HL-60 (cell line): Measurements from ENCODE around the gene CRYBA2.

Experiments
- DNase-seq, 2 experiments: peaks; one replicate each; pipeline ENCODE4 v3.0.0-alpha.2; 2010 to 2020; ENCODE audit warnings: low read depth in 1 of 2, low spot score in 1 of 2
- H3K27ac ChIP-seq: fragments of 250-450 bp; sonication (Bioruptor Pico); replicated peaks from 2 replicates; pipeline ENCODE4 v1.5.1; 2020; ENCODE audit warnings: mild to moderate bottlenecking, moderate library complexity
- H3K27me3 ChIP-seq: fragments of 250-450 bp; sonication (Bioruptor Pico); 2 replicates; pipeline ENCODE4 v1.5.1; 2021; ENCODE audit warnings: mild to moderate bottlenecking, moderate library complexity; ENCODE audit not compliant: insufficient read depth, poor library complexity, severe bottlenecking
- H3K4me3 ChIP-seq: replicated peaks from 2 replicates; pipeline ENCODE4 v1.5.1; 2011; ENCODE audit warnings: mild to moderate bottlenecking, control low read depth, low read length; ENCODE audit not compliant: insufficient read depth
- CTCF ChIP-seq: IDR thresholded peaks from one replicate; pipeline ENCODE4 v1.5.1; 2011; ENCODE audit warnings: low read length, control low read depth, inconsistent platforms; ENCODE audit not compliant: insufficient read depth
- GABPA ChIP-seq: IDR thresholded peaks from 2 replicates; pipeline ENCODE4 v1.6.1; 2012; ENCODE audit warnings: low read depth
- POLR2AphosphoS5 ChIP-seq: IDR thresholded peaks from 2 replicates; pipeline ENCODE4 v1.6.1; 2012; ENCODE audit warnings: low read depth
- REST ChIP-seq: IDR thresholded peaks from 2 replicates; pipeline ENCODE4 v1.6.1; 2012; ENCODE audit warnings: low read depth; ENCODE audit not compliant: insufficient replicate concordance
- SPI1 ChIP-seq: IDR thresholded peaks from 2 replicates; pipeline ENCODE4 v1.6.1; 2012; ENCODE audit warnings: low read depth, mild to moderate bottlenecking, borderline replicate concordance

The CRYBA2 gene

GRCh38 chr2:219018286-219018685 lies 25.1 kb upstream of the CRYBA2 start:
- H3K27ac ChIP-seq = no peak overlapping the region
- DNase-seq = no peak
- no peak overlapping the region for H3K4me3 ChIP-seq
- no peak for TF ChIP-seq REST
- no peak for TF ChIP-seq POLR2AphosphoS5
- TF ChIP-seq CTCF = no peak
- TF ChIP-seq SPI1 = no peak
- TF ChIP-seq GABPA = no peak
- H3K27me3 ChIP-seq = peaks cover 2% of the 10 kb centered on the region

- no peak for DNase-seq
- Histone ChIP-seq H3K4me3 (no peak overlapping the region), H3K27ac (no peak overlapping the region), H3K27me3 (peaks cover 2% of the 10 kb centered on the region)
- TF ChIP-seq REST (no peak), GABPA (no peak), SPI1 (no peak), CTCF (no peak), POLR2AphosphoS5 (no peak)
These were observed 24.1 kb upstream of the CRYBA2 start for GRCh38 chr2:219017201-219017931.

- Histone ChIP-seq H3K4me3 (no peak overlapping the region), H3K27me3 (peaks cover 2% of the 10 kb centered on the region), H3K27ac (no peak overlapping the region)
- no peak for DNase-seq
- TF ChIP-seq POLR2AphosphoS5 = no peak
- no peak for TF ChIP-seq GABPA
- no peak for TF ChIP-seq REST
- TF ChIP-seq CTCF = no peak
- no peak for TF ChIP-seq SPI1
These were observed 23.5 kb upstream of the CRYBA2 start for GRCh38 chr2:219016721-219017120.
